ENCODE measurements around the gene KCNQ4.

The KCNQ4 gene

DNA sequence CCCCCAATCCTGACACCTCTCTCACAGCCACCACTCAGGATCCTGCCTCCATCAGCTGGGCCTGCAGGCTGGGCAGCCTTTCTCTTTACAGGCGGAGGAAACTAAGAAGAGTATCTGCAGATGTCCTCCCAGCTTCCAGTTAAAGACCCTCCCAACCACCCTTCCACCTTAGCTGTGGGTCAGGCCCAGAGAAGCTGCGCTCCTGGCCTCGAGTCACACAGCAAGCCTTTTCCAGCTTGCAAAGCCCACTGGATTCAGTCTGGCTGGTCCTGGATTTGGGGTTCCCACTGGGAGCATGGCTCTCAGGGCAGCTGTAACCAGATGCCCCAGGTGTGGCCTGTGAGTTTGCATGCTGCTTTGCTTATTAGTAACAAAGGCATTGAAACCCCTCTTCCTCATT lies 19.9 kb downstream of the KCNQ4 start:
- peaks cover 2% of the 10 kb centered on the region; the same call in 1 of the 2 replicates for H4K20me1 ChIP-seq (ENCODE audit: control insufficient read depth, insufficient read depth, low read depth, low read length)
- peaks cover 5% of the 10 kb centered on the region for H3F3A ChIP-seq (ENCODE audit: control insufficient read depth, insufficient read depth)
- TF ChIP-seq, protein P1, sequence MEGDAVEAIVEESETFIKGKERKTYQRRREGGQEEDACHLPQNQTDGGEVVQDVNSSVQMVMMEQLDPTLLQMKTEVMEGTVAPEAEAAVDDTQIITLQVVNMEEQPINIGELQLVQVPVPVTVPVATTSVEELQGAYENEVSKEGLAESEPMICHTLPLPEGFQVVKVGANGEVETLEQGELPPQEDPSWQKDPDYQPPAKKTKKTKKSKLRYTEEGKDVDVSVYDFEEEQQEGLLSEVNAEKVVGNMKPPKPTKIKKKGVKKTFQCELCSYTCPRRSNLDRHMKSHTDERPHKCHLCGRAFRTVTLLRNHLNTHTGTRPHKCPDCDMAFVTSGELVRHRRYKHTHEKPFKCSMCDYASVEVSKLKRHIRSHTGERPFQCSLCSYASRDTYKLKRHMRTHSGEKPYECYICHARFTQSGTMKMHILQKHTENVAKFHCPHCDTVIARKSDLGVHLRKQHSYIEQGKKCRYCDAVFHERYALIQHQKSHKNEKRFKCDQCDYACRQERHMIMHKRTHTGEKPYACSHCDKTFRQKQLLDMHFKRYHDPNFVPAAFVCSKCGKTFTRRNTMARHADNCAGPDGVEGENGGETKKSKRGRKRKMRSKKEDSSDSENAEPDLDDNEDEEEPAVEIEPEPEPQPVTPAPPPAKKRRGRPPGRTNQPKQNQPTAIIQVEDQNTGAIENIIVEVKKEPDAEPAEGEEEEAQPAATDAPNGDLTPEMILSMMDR (IDR thresholded peaks at IDR 0.05; ENCODE audit: low read depth, low read length, poor library complexity, severe bottlenecking), result no peak
- no peak for TF ChIP-seq EZH2phosphoT487 (IDR thresholded peaks at IDR 0.05; ENCODE audit: borderline replicate concordance, low read length)
- H3K4me3 ChIP-seq (ENCODE audit: low read length), result no peak overlapping the region
- no peak overlapping the region for H3K4me2 ChIP-seq (ENCODE audit: low read length)
- peaks cover 21% of the 10 kb centered on the region for H3K27me3 ChIP-seq (ENCODE audit: control insufficient read depth, low read length)
- peaks cover 34% of the 10 kb centered on the region for H3K4me1 ChIP-seq (ENCODE audit: control insufficient read depth, low read length)
- H3K36me3 ChIP-seq (ENCODE audit: control insufficient read depth, low read length), result no peaks in the 10 kb centered on the region
- no peaks in the 10 kb centered on the region for H3K9me3 ChIP-seq (ENCODE audit: control insufficient read depth, insufficient read depth, low read length)
- H3K27ac ChIP-seq (ENCODE audit: low read depth, low read length), result no peak overlapping the region
- no peaks in the 10 kb centered on the region for H3K79me2 ChIP-seq (ENCODE audit: control insufficient read depth, low read length)
- no peaks in the 10 kb centered on the region for H3K9me2 ChIP-seq (replicated peaks; ENCODE audit: control insufficient read depth, low read length)

GRCh38 chr1:40803902-40804301 lies 20.3 kb downstream of the KCNQ4 start:
- H4K20me1 ChIP-seq (ENCODE audit: control insufficient read depth, insufficient read depth, low read depth, low read length), result peaks cover 2% of the 10 kb centered on the region; the same call in 1 of the 2 replicates
- no peaks in the 10 kb centered on the region for H3K9me2 ChIP-seq (replicated peaks; ENCODE audit: control insufficient read depth, low read length)
- H3K4me1 ChIP-seq (ENCODE audit: control insufficient read depth, low read length), result peaks cover 38% of the 10 kb centered on the region
- peaks cover 5% of the 10 kb centered on the region for H3F3A ChIP-seq (ENCODE audit: control insufficient read depth, insufficient read depth)
- no peaks in the 10 kb centered on the region for H3K36me3 ChIP-seq (ENCODE audit: control insufficient read depth, low read length)
- H3K27ac ChIP-seq (ENCODE audit: low read depth, low read length), result no peak overlapping the region
- no peak overlapping the region for H3K4me2 ChIP-seq (ENCODE audit: low read length)
- no peak overlapping the region for H3K4me3 ChIP-seq (ENCODE audit: low read length)
- no peaks in the 10 kb centered on the region for H3K79me2 ChIP-seq (ENCODE audit: control insufficient read depth, low read length)
- H3K27me3 ChIP-seq (ENCODE audit: control insufficient read depth, low read length), result peaks cover 21% of the 10 kb centered on the region
- H3K9me3 ChIP-seq (ENCODE audit: control insufficient read depth, insufficient read depth, low read length), result no peaks in the 10 kb centered on the region
- TF ChIP-seq EZH2phosphoT487 (IDR thresholded peaks at IDR 0.05; ENCODE audit: borderline replicate concordance, low read length), result no peak
- TF ChIP-seq, protein P1 (IDR thresholded peaks at IDR 0.05; ENCODE audit: low read depth, low read length, poor library complexity, severe bottlenecking), result no peak

DNA sequence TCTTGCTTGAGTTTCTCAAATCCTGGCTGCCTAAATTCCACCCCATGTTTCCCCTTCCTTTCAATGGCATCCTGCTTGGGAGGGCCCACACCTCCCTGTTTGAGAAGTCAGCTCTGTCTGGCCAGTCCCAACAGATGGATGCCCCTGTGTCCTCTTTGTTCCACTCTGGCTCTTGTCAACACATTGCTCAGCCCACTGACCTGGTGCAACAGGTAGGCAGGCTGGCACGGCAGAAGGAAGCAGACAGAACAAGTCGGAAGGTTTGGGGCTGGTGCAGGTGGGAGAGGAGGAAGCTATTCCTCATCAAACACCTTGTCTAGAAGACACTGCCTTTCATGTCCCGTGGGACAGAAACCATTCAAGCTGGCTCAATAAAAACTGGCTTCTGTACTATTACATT lies 22.7 kb downstream of the KCNQ4 start:
- TF ChIP-seq, protein P1 (IDR thresholded peaks at IDR 0.05; ENCODE audit: low read depth, low read length, poor library complexity, severe bottlenecking), result no peak
- no peak for TF ChIP-seq EZH2phosphoT487 (IDR thresholded peaks at IDR 0.05; ENCODE audit: borderline replicate concordance, low read length)
- H4K20me1 ChIP-seq (ENCODE audit: control insufficient read depth, insufficient read depth, low read depth, low read length), result peaks cover 2% of the 10 kb centered on the region; the same call in 1 of the 2 replicates
- peaks cover 49% of the 10 kb centered on the region for H3K4me1 ChIP-seq (ENCODE audit: control insufficient read depth, low read length)
- no peak overlapping the region for H3K4me3 ChIP-seq (ENCODE audit: low read length)
- H3K4me2 ChIP-seq (ENCODE audit: low read length), result no peak overlapping the region
- no peaks in the 10 kb centered on the region for H3K79me2 ChIP-seq (ENCODE audit: control insufficient read depth, low read length)
- H3F3A ChIP-seq (ENCODE audit: control insufficient read depth, insufficient read depth), result peaks cover 5% of the 10 kb centered on the region
- H3K27ac ChIP-seq (ENCODE audit: low read depth, low read length), result no peak overlapping the region
- no peaks in the 10 kb centered on the region for H3K9me2 ChIP-seq (replicated peaks; ENCODE audit: control insufficient read depth, low read length)
- no peaks in the 10 kb centered on the region for H3K36me3 ChIP-seq (ENCODE audit: control insufficient read depth, low read length)
- peaks cover 25% of the 10 kb centered on the region for H3K27me3 ChIP-seq (ENCODE audit: control insufficient read depth, low read length)
- H3K9me3 ChIP-seq (ENCODE audit: control insufficient read depth, insufficient read depth, low read length), result no peaks in the 10 kb centered on the region

All from DOHH2 (cell line).